HepG2 (cell line): ENCODE measurements around the gene RAX. TPM values are rescaled to one million over a fixed set of nuclear protein-coding genes. Genes with fewer than 3 reads are reported as not detected.

Experiments used
- ATAC-seq: fragments of 200-7000 bp; cut with Tn5 transposase; 3 replicates; pipeline ENCODE4 v1.9.1; 2020; ENCODE audit warnings: mild to moderate bottlenecking, moderate library complexity
- BruUV-seq: library from RNA; stranded (reverse); fragments of 400-500 nt; replicated peaks from 2 replicates; lab custom pipeline; 2021; lab: Mats Ljungman, UMichigan
- CTCF ChIA-PET: fragments of 300-600 bp; formaldehyde crosslinking; extraction: SDS; loops from one replicate; lab custom pipeline; 2021; ENCODE audit warnings: low total read pairs, inconsistent platforms, low intra/inter-chr PET ratio; lab: Yijun Ruan, JAX
- POLR2A ChIA-PET: fragments of 350-600 bp; sonication (Branson Sonifier 250); formaldehyde crosslinking; loops from one replicate; lab custom pipeline; 2020; ENCODE audit warnings: antibody characterized with exemption, inconsistent platforms; lab: Yijun Ruan, JAX
- DNase-seq: peaks from one replicate; pipeline ENCODE4 v3.0.0-alpha.2; 2015; ENCODE audit warnings: low spot score
- FAIRE-seq: peaks from 3 replicates; lab custom pipeline; 2011; peaks lifted over from hg19 to GRCh38; lab: Jason Lieb, UNC
- H2AFZ ChIP-seq: one replicate; pipeline ENCODE4 v1.6.1; 2011; ENCODE audit warnings: low read length, inconsistent platforms
- H3K27ac ChIP-seq: fragments of 300-600 bp; 3 replicates; pipeline ENCODE4 v1.8.0; 2011; ENCODE audit warnings: mixed run types, mild to moderate bottlenecking, mixed read lengths, low read length, inconsistent platforms; ENCODE audit not compliant: insufficient read depth; ENCODE audit errors: extremely low read length
- H3K27me3 ChIP-seq, 2 experiments: fragments of 200-600 bp in 1 of 2; 2 replicates in 1 of 2; 3 replicates in 1 of 2; pipeline versions ENCODE4 v1.6.0 to v1.8.0; 2011; ENCODE audit warnings: low read length in 2 of 2, mild to moderate bottlenecking in 2 of 2, moderate library complexity in 2 of 2, inconsistent platforms in 1 of 2; ENCODE audit not compliant: insufficient read depth in 2 of 2, control insufficient read depth in 1 of 2
- H3K36me3 ChIP-seq, 2 experiments: fragments of 200-600 bp in 1 of 2; replicated peaks in 1 of 2; 2 replicates in 1 of 2; 3 replicates in 1 of 2; pipeline versions ENCODE4 v1.5.1 to v1.8.0; 2011; ENCODE audit warnings: low read length in 2 of 2, inconsistent platforms in 1 of 2; ENCODE audit not compliant: insufficient read depth in 2 of 2, control insufficient read depth in 1 of 2
- H3K4me1 ChIP-seq: 2 replicates; pipeline ENCODE4 v1.5.1; 2012; ENCODE audit warnings: low read length, inconsistent platforms; ENCODE audit not compliant: insufficient read depth
- H3K4me2 ChIP-seq: 2 replicates; pipeline ENCODE4 v1.6.0; 2011; ENCODE audit warnings: low read depth, low read length, inconsistent platforms
- H3K4me3 ChIP-seq, 3 experiments: fragments of 200-600 bp in 1 of 3; sonication (generic), shearing (Covaris generic) in 1 of 3; replicated peaks in 1 of 3; 2 replicates each; pipeline ENCODE4 v1.5.1; 2011 to 2016; ENCODE audit warnings: low read length in 3 of 3, inconsistent platforms in 2 of 3, low read depth in 2 of 3, mild to moderate bottlenecking in 2 of 3, control low read depth in 1 of 3, mixed read lengths in 1 of 3; ENCODE audit not compliant: insufficient read depth in 1 of 3
- H3K79me2 ChIP-seq: one replicate; pipeline ENCODE4 v1.6.1; 2011; ENCODE audit warnings: low read length, inconsistent platforms; ENCODE audit not compliant: insufficient read depth
- H3K9ac ChIP-seq: 2 replicates; pipeline ENCODE4 v1.6.0; 2011; ENCODE audit warnings: mild to moderate bottlenecking, low read depth, low read length, inconsistent platforms; ENCODE audit not compliant: insufficient read depth
- H3K9me3 ChIP-seq: 2 replicates; pipeline ENCODE4 v1.5.1; 2012; ENCODE audit warnings: mild to moderate bottlenecking, low read length
- H4K20me1 ChIP-seq: 2 replicates; pipeline ENCODE4 v1.6.0; 2011; ENCODE audit warnings: inconsistent platforms, mild to moderate bottlenecking, low read length, moderate library complexity; ENCODE audit not compliant: insufficient read depth
- CENPX ChIP-seq: sonication (generic); formaldehyde crosslinking; IDR thresholded peaks from 2 replicates; pipeline ENCODE4 v1.9.0; 2021; ENCODE audit warnings: mild to moderate bottlenecking, missing genetic modification reagents, moderate library complexity
- EED ChIP-seq: sonication (generic); formaldehyde crosslinking; IDR thresholded peaks from 2 replicates; pipeline ENCODE4 v1.5.0; 2020; ENCODE audit warnings: mild to moderate bottlenecking, missing genetic modification reagents
- HMG20B ChIP-seq: conservative IDR thresholded peaks from 2 replicates; pipeline ENCODE4 v1.6.1; 2016; ENCODE audit warnings: missing genetic modification reagents, missing compliant biosample characterization
- ISX ChIP-seq: sonication (generic); formaldehyde crosslinking; conservative IDR thresholded peaks from 2 replicates; pipeline ENCODE4 v1.5.0; 2020; ENCODE audit warnings: missing genetic modification reagents
- PCBP2 ChIP-seq: fragments of 200-400 bp; formaldehyde crosslinking; optimal IDR thresholded peaks from 2 replicates; pipeline ENCODE3; 2018; ENCODE audit warnings: low read length, low read depth; ENCODE audit not compliant: poor library complexity, severe bottlenecking
- YEATS2 ChIP-seq: sonication (generic); formaldehyde crosslinking; IDR thresholded peaks from 2 replicates; pipeline ENCODE4 v1.4.0; 2020; ENCODE audit warnings: missing genetic modification reagents, borderline replicate concordance
- ZNF10 ChIP-seq: sonication (generic); formaldehyde crosslinking; IDR thresholded peaks from 2 replicates; pipeline ENCODE4 v1.4.0; 2020; ENCODE audit warnings: mild to moderate bottlenecking, low read depth, missing genetic modification reagents, borderline replicate concordance
- ZNF382 ChIP-seq: sonication (generic); formaldehyde crosslinking; IDR thresholded peaks from 2 replicates; pipeline ENCODE4 v1.5.0; 2020; ENCODE audit warnings: missing genetic modification reagents, mild to moderate bottlenecking, borderline replicate concordance
- ZNF556 ChIP-seq: sonication (generic); formaldehyde crosslinking; IDR thresholded peaks from 2 replicates; pipeline ENCODE4 v1.4.0; 2020; ENCODE audit warnings: mild to moderate bottlenecking, missing genetic modification reagents, borderline replicate concordance
- ZNF775 ChIP-seq: sonication (generic); formaldehyde crosslinking; IDR thresholded peaks from 2 replicates; pipeline ENCODE4 v1.4.0; 2020; ENCODE audit warnings: missing genetic modification reagents, mild to moderate bottlenecking, moderate library complexity, borderline replicate concordance
- WGBS: methylation state at CpG from one replicate; pipeline ENCODE4 v1.1.6; 2017; ENCODE audit warnings: low lambda C conversion rate; 5-methylcytosine and 5-hydroxymethylcytosine counted together
- in situ Hi-C: cut with HindIII; loops from 2 replicates; pipeline ENCODE4 v1.10.0; 2017; ENCODE audit warnings: low pct_unique_long_range_greater_than_20kb; ENCODE audit not compliant: extremely low pct_ligation_motif_present
- intact Hi-C: fragments of 100-400 bp; cut with micrococcal nuclease; formaldehyde crosslinking; loops from one replicate; pipeline ENCODE4 v1.10.0; 2022; ENCODE audit not compliant: unreplicated experiment
- polyA plus RNA-seq, 8 experiments: library from polyadenylated mRNA; depleted of rRNA in 3 of 8; stranded (reverse) in 7 of 8; unstranded in 1 of 8; fragments of >200 nt; fragmentation: Illumina TruSeq in 4 of 8; extraction: Trizol in 4 of 8; gene quantifications; 2 replicates each; pipeline versions ENCODE4 v1.2.1 to v1.2.3, GENCODE V29; 2011 to 2016; ENCODE audit warnings: low read depth in 4 of 8, missing spikeins in 1 of 8, mixed read lengths in 1 of 8; ENCODE audit not compliant: insufficient read depth in 1 of 8
- total RNA-seq, 5 experiments: library from RNA; depleted of rRNA; stranded (reverse); fragments of >200 nt; fragmentation: Illumina TruSeq; extraction: Trizol; gene quantifications; 2 replicates each; pipeline ENCODE4 v1.2.3, GENCODE V29; 2016; ENCODE audit warnings: low read depth in 1 of 5
- TF ChIP-seq, protein P1 (sequence below): sonication (generic); formaldehyde crosslinking; IDR thresholded peaks from 2 replicates; pipeline ENCODE4 v1.4.0; 2020; ENCODE audit warnings: missing genetic modification reagents
- TF ChIP-seq, protein P2 (sequence below): IDR thresholded peaks from 2 replicates; pipeline ENCODE4 v1.6.1; 2016; ENCODE audit warnings: missing biosample characterization, missing genetic modification reagents, low read depth

The RAX gene
- total and polyA plus RNA-seq, 2 of the 13 experiments (the other 11 are each of a cell fraction or from before 2014, with no cell fraction given): not detected

DNA sequence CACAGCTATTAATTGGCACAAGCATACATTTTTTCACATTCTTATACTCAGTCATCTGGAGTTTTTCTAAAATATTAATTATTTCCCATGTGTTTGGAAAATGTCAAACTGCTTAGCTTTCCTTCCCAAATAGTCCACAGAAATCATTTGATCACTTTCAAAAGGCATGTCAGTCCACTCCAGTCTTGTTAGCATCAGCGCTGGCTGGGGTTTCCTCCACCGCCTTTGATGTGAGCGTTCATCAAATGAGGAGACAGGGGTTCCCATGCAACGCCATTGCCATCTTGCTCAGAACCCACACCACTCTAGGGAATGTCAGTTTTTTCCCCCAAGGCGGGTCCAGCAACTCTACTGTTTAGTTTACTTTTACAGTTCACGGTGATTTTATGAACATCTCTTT lies 13.1 kb upstream of the RAX start:
- H3K4me3 ChIP-seq: no peak overlapping the region
- TF ChIP-seq, protein P1, sequence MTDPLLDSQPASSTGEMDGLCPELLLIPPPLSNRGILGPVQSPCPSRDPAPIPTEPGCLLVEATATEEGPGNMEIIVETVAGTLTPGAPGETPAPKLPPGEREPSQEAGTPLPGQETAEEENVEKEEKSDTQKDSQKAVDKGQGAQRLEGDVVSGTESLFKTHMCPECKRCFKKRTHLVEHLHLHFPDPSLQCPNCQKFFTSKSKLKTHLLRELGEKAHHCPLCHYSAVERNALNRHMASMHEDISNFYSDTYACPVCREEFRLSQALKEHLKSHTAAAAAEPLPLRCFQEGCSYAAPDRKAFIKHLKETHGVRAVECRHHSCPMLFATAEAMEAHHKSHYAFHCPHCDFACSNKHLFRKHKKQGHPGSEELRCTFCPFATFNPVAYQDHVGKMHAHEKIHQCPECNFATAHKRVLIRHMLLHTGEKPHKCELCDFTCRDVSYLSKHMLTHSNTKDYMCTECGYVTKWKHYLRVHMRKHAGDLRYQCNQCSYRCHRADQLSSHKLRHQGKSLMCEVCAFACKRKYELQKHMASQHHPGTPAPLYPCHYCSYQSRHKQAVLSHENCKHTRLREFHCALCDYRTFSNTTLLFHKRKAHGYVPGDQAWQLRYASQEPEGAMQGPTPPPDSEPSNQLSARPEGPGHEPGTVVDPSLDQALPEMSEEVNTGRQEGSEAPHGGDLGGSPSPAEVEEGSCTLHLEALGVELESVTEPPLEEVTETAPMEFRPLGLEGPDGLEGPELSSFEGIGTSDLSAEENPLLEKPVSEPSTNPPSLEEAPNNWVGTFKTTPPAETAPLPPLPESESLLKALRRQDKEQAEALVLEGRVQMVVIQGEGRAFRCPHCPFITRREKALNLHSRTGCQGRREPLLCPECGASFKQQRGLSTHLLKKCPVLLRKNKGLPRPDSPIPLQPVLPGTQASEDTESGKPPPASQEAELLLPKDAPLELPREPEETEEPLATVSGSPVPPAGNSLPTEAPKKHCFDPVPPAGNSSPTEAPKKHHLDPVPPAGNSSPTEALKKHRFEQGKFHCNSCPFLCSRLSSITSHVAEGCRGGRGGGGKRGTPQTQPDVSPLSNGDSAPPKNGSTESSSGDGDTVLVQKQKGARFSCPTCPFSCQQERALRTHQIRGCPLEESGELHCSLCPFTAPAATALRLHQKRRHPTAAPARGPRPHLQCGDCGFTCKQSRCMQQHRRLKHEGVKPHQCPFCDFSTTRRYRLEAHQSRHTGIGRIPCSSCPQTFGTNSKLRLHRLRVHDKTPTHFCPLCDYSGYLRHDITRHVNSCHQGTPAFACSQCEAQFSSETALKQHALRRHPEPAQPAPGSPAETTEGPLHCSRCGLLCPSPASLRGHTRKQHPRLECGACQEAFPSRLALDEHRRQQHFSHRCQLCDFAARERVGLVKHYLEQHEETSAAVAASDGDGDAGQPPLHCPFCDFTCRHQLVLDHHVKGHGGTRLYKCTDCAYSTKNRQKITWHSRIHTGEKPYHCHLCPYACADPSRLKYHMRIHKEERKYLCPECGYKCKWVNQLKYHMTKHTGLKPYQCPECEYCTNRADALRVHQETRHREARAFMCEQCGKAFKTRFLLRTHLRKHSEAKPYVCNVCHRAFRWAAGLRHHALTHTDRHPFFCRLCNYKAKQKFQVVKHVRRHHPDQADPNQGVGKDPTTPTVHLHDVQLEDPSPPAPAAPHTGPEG (CRISPR knock-in tag): no peak
- TF ChIP-seq ISX (CRISPR knock-in tag) (no peak), ZNF775 (no peak), ZNF556 (no peak), EED (CRISPR knock-in tag) (no peak), CENPX (CRISPR knock-in tag) (no peak), YEATS2 (CRISPR knock-in tag) (no peak), ZNF10 (CRISPR knock-in tag) (no peak), HMG20B (CRISPR knock-in tag) (no peak), PCBP2 (no peak), ZNF382 (CRISPR knock-in tag) (no peak)
- TF ChIP-seq, protein P2, sequence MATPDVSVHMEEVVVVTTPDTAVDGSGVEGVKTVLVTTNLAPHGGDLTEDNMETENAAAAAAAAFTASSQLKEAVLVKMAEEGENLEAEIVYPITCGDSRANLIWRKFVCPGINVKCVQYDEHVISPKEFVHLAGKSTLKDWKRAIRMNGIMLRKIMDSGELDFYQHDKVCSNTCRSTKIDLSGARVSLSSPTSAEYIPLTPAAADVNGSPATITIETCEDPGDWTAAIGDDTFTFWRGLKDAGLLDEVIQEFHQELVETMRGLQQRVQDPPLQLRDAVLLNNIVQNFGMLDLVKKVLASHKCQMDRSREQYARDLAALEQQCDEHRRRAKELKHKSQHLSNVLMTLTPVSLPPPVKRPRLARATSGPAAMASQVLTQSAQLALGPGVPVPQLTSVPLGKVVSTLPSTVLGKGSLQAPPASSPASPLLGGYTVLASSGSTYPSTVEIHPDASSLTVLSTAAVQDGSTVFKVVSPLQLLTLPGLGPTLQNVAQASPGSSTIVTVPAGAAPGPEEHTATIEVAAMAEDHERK (CRISPR knock-in tag): no peak
- no peak for ATAC-seq
- no peaks in the 10 kb centered on the region for H3K9me3 ChIP-seq
- in situ Hi-C loops: no loop called here
- H3K79me2 ChIP-seq: no peaks in the 10 kb centered on the region
- FAIRE-seq: no peak
- WGBS: 21% methylated on average over 6 of the region's 6 CpGs
- no TSS peak for BruUV-seq
- POLR2A ChIA-PET: no interaction called here
- peaks cover 1 to 36% of the 10 kb centered on the region in 2 experiments; a peak in 4 of 5 replicates for H3K27me3 ChIP-seq
- no peak overlapping the region for H3K27ac ChIP-seq
- intact Hi-C loops: no loop called here
- no peak overlapping the region for H3K9ac ChIP-seq
- DNase-seq: no peak
- H3K4me1 ChIP-seq: no peaks in the 10 kb centered on the region
- CTCF ChIA-PET: no interaction called here
- no peaks in the 10 kb centered on the region for H3K36me3 ChIP-seq
- no peak overlapping the region for H3K4me2 ChIP-seq
- no peaks in the 10 kb centered on the region for H4K20me1 ChIP-seq
- H2AFZ ChIP-seq: no peak overlapping the region
